GM12874 (cell line): Measurements from ENCODE around the gene TTC39C.

Experiments used
- TF ChIP-seq, protein P1 (sequence below): IDR thresholded peaks from 2 replicates; pipeline ENCODE4 v1.5.1; 2011; ENCODE audit warnings: low read depth, mild to moderate bottlenecking, control low read depth, low read length, moderate library complexity; ENCODE audit not compliant: insufficient read depth

Gene TTC39C

GRCh38 chr18:24089076-24089475 lies 74.5 kb downstream of the TTC39C start:
- TF ChIP-seq, protein P1, sequence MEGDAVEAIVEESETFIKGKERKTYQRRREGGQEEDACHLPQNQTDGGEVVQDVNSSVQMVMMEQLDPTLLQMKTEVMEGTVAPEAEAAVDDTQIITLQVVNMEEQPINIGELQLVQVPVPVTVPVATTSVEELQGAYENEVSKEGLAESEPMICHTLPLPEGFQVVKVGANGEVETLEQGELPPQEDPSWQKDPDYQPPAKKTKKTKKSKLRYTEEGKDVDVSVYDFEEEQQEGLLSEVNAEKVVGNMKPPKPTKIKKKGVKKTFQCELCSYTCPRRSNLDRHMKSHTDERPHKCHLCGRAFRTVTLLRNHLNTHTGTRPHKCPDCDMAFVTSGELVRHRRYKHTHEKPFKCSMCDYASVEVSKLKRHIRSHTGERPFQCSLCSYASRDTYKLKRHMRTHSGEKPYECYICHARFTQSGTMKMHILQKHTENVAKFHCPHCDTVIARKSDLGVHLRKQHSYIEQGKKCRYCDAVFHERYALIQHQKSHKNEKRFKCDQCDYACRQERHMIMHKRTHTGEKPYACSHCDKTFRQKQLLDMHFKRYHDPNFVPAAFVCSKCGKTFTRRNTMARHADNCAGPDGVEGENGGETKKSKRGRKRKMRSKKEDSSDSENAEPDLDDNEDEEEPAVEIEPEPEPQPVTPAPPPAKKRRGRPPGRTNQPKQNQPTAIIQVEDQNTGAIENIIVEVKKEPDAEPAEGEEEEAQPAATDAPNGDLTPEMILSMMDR: no peak

DNA sequence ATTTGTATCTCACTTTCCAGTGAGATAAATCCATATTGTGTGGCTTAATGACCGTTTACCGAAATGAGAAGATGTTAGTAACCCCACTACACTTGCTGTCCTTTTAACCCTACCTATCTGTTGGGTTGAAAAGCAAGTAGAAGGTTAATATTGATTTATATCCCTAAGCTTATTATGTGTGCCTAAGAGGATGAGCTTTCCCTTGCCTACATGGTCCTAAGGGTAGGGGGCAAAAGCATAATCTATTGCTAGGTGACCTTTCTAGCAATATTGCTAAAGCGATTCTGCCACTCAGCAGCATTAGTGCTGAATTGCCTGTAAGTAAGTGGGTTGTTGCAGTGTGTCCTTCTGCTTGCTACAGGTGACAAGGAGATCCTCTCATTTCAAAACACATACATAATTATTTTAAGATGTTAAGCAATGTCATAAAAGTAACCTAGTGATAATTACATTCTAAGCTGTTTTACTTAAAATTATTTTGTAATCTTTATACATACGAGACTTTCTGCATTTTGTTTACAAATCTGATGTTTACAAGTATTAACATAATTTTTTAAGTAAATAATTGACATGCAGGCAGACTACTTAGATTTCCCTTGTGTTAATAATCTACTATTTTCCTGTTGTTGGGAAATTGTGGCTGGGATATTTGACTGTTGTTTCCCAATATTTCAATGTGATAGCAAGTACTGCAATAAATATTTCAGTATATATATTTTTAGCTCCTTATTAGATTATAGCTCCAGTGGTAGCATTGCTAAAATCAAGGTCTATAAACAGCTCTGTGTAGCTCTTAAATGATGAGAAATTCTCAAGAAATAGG lies 75.2 kb downstream of the TTC39C start:
- TF ChIP-seq, protein P1: no peak

DNA sequence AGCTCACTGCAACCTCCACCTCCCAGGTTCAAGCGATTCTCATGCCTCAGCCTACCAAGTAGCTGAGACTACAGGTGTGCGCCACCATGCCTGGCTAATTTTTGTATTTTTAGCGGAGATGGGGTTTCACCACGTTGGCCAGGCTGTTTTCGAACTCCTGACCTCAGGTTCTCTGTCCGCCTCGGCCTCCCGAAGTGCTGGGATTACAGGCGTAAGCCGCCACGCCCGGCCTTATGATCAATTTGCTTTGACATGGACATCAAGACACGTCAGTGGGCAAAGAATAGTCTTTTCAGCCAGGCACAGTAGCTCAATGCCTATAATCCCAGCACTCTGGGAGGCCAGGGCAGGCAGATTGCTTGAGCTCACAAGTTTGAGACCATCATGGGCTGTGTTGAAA lies 76.3 kb downstream of the TTC39C start:
- TF ChIP-seq, protein P1: no peak

GRCh38 chr18:24094561-24094960 lies 80.0 kb downstream of the TTC39C start:
- TF ChIP-seq, protein P1: no peak

DNA sequence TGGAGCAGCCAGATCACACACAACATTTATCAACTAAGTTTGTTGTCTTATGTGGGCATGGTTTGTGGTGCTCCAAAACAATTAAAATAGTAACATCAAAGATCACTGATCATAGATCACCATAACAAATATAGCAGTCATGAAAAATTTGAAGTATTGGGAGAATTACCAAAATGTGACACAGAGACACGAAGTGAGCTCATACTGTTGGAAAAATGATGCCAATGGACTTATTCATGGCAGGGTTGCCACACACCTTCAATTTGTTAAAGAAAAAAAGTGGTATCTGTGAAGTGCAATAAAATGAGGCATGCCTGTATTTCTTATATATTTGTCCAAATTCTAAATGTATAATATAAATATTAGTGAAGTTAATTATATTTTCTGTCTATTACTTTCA lies 81.4 kb downstream of the TTC39C start:
- TF ChIP-seq, protein P1: no peak

DNA sequence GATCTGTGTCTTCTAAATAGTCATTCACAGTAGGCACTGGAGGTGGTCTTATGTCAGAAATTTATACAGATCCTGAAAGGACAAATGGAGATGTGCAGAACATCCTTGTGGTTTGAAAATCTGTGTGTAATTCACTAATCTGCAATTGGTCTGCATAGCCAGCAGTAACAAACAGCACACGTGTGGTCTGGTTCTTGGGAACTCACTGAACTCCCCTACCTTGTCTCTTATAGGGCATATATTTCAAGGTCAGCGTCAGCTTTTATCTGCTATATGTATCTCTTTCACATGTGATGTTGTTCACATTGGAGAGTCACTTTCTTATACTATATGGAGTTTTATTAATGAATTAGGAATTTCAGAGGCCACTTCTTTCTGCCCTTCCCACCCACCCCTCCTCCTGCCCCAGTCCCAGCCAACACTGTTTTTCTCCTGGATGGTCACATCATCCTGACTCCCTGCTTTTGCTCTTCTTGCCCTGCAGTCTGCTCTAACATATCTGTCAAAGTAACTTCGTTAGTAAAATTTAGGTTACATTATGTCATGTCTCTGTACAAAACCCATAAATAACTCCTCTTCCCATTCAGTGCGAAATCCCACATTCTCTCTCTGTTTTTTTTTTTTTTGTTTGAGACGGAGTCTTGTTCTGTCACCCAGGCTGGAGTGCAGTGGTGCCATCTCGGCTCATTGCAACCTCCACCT lies 88.9 kb downstream of the TTC39C start:
- TF ChIP-seq, protein P1: no peak

DNA sequence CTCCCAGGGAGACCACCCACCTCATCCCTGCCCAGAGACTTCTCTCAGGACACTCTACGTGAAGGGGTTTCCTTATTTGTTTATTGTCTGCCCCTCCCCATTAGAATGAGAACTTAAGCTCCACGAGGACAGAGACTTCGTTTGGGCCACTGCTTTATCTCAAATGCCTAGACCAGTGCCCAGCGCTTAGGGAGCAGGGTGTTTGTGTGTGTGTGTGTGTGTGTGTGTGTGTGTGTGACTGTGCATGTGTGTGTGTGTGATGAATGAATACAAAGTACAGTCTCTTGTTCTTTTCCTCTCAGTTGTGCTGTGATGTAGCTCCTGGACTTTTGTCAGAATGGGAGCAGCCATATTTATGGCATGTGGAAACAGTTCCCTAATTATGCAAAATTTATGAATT lies 89.9 kb downstream of the TTC39C start:
- TF ChIP-seq, protein P1: no peak
